Esophagus squamous epithelium (tissue), 4 donors: ENCODE data around the gene PARD6B.

Experiments
- CTCF ChIP-seq, 6 experiments: fragments of 450-650 bp in 4 of 6; fragments of 200-600 bp in 2 of 6; sonication (generic) in 2 of 6; IDR thresholded peaks; one replicate each; pipeline ENCODE4 v1.5.1; 2016 to 2019; ENCODE audit warnings: antibody characterized with exemption in 6 of 6, mild to moderate bottlenecking in 4 of 6, moderate library complexity in 4 of 6
- POLR2A ChIP-seq, 4 donors: fragments of 450-650 bp; IDR thresholded peaks; one replicate each; pipeline ENCODE4 v1.6.1; 2017; ENCODE audit warnings: antibody characterized with exemption in 4 of 4, mild to moderate bottlenecking in 4 of 4, moderate library complexity in 3 of 4

DNA sequence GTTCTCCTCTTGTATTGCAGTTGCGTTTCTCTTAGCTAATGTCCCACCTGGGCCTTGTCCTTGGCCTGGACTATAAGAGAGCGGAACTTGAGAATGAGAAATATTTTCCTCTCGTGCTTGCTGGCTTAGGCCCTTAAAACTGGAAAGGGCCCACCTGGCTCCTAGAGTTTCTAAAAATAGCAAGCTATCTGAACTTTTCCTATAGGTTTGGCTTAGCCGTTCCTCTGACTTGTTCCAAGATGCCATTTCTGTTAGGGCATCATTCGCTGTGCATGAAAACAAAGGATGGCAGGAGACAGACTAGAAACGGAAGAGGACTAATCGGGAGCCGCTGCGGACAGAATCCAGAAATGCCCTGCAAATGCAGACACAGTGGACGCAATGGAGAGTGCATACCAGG lies 44.6 kb upstream of the PARD6B start:
- TF ChIP-seq POLR2A (IDR thresholded peaks at IDR 0.05) (no peak), CTCF (IDR thresholded peaks at IDR 0.05) (no peak)
